GM19463 (cell line): ENCODE measurements around the gene ANGPTL2.

Source experiments
- ATAC-seq: cut with Tn5 transposase; IDR thresholded peaks from one replicate; pipeline ENCODE4 v1.9.1; 2021; ENCODE audit warnings: mild to moderate bottlenecking, moderate library complexity; ENCODE audit not compliant: unreplicated experiment

The ANGPTL2 gene

GRCh38 chr9:127078336-127078735 is 44.1 kb downstream of the ANGPTL2 start:
- ATAC-seq: no peak

- no peak for ATAC-seq
These were observed 44.8 kb downstream of the ANGPTL2 start for GRCh38 chr9:127077644-127077946.

GRCh38 chr9:127076860-127077643 is 45.4 kb downstream of the ANGPTL2 start:
- ATAC-seq: no peak

GRCh38 chr9:127075624-127076372 is 46.6 kb downstream of the ANGPTL2 start:
- ATAC-seq: no peak

- ATAC-seq: no peak
These were observed 47.6 kb downstream of the ANGPTL2 start for GRCh38 chr9:127074561-127075548.

GRCh38 chr9:127067603-127068220 is 54.7 kb downstream of the ANGPTL2 start:
- ATAC-seq: no peak

- no peak for ATAC-seq
These were observed 55.6 kb downstream of the ANGPTL2 start for GRCh38 chr9:127066851-127067136.

- ATAC-seq: no peak
These were observed 56.2 kb downstream of the ANGPTL2 start for GRCh38 chr9:127066060-127066850.

- ATAC-seq: no peak
These were observed 56.8 kb downstream of the ANGPTL2 start for GRCh38 chr9:127065592-127065991.

- no peak for ATAC-seq
These were observed 58.1 kb downstream of the ANGPTL2 start for GRCh38 chr9:127064335-127064734.

- no peak for ATAC-seq
These were observed 61.0 kb downstream of the ANGPTL2 start for GRCh38 chr9:127061411-127061810.

- no peak for ATAC-seq
These were observed 62.6 kb downstream of the ANGPTL2 start for GRCh38 chr9:127059765-127060361.

GRCh38 chr9:127059030-127059429 is 63.4 kb downstream of the ANGPTL2 start:
- no peak for ATAC-seq

- ATAC-seq: no peak
These were observed 63.8 kb downstream of the ANGPTL2 start for GRCh38 chr9:127058645-127059021.

- ATAC-seq: no peak
These were observed 64.3 kb downstream of the ANGPTL2 start for GRCh38 chr9:127058011-127058644.

- no peak for ATAC-seq
These were observed 66.0 kb downstream of the ANGPTL2 start for GRCh38 chr9:127056446-127056845.

GRCh38 chr9:127055745-127056402 is 66.6 kb downstream of the ANGPTL2 start:
- no peak for ATAC-seq

GRCh38 chr9:127053960-127054359 is 68.5 kb downstream of the ANGPTL2 start:
- ATAC-seq: no peak
